NCI-H524 treated with DMSO at 0.1 percent for 48 hours (cell line): ENCODE results near the gene TM4SF20.
"Not testable (repeated sequence)": the region's sequence is repeated elsewhere in the genome, so short reads cannot be mapped to it uniquely, and the experiment has no call there.

ENCODE experiments used
- DNase-seq: peaks from one replicate; lab custom pipeline; 2025; lab: John Stamatoyannopoulos, UW

The TM4SF20 gene

GRCh38 chr2:227398684-227399670 lies 19.9 kb upstream of the TM4SF20 start:
- no peak for DNase-seq

- DNase-seq: no peak
These were observed 18.5 kb upstream of the TM4SF20 start for GRCh38 chr2:227397562-227397961.

- no peak for DNase-seq
These were observed 16.4 kb upstream of the TM4SF20 start for GRCh38 chr2:227395556-227395955.

GRCh38 chr2:227394401-227394800 lies 15.3 kb upstream of the TM4SF20 start:
- no peak for DNase-seq

- no peak for DNase-seq
These were observed 11.6 kb upstream of the TM4SF20 start for GRCh38 chr2:227390468-227391256.

- DNase-seq: no peak
These were observed 10.6 kb upstream of the TM4SF20 start for GRCh38 chr2:227389661-227390060.

GRCh38 chr2:227389231-227389630 lies 10.1 kb upstream of the TM4SF20 start:
- no peak for DNase-seq

- DNase-seq: no peak
These were observed 9.5 kb upstream of the TM4SF20 start for GRCh38 chr2:227388537-227389011.

GRCh38 chr2:227387583-227387982 lies 8.5 kb upstream of the TM4SF20 start, which contains the start of gene SCYGR1:
SCYGR1 (minus strand) TSS chr2:227387949; CDS start chr2:227387949, 0 bp downstream.
- DNase-seq: not testable (repeated sequence)

- DNase-seq: no peak
These were observed 7.5 kb upstream of the TM4SF20 start for GRCh38 chr2:227386630-227387029.

GRCh38 chr2:227383686-227384085 lies 4.6 kb upstream of the TM4SF20 start:
- DNase-seq: no peak

GRCh38 chr2:227382241-227382835 lies 3.2 kb upstream of the TM4SF20 start:
- not testable (repeated sequence) for DNase-seq

GRCh38 chr2:227378371-227378782 lies 729 bp downstream of the TM4SF20 start:
- DNase-seq: no peak

GRCh38 chr2:227377467-227378351 lies 1.4 kb downstream of the TM4SF20 start:
- no peak for DNase-seq

GRCh38 chr2:227376656-227377396 lies 2.3 kb downstream of the TM4SF20 start:
- DNase-seq: peak; percentile 77

- no peak for DNase-seq
These were observed 4.9 kb downstream of the TM4SF20 start for GRCh38 chr2:227374158-227374557.

- DNase-seq: no peak
These were observed 5.7 kb downstream of the TM4SF20 start for GRCh38 chr2:227373389-227373788.

GRCh38 chr2:227370791-227371312 lies 8.3 kb downstream of the TM4SF20 start:
- no peak for DNase-seq

GRCh38 chr2:227370092-227370491 lies 9.0 kb downstream of the TM4SF20 start:
- no peak for DNase-seq

- no peak for DNase-seq
These were observed 10.5 kb downstream of the TM4SF20 start for GRCh38 chr2:227368574-227368973.
